Panc1 (cell line): ENCODE results near the gene RPL28. TPM values are rescaled to one million over a fixed set of nuclear protein-coding genes. Genes with fewer than 3 reads are reported as not detected.

ENCODE experiments used
- ATAC-seq: fragments of 200-7000 bp; cut with Tn5 transposase; 2 replicates; pipeline ENCODE4 v1.9.1; 2020; ENCODE audit warnings: mild to moderate bottlenecking, moderate library complexity
- BruUV-seq: library from RNA; stranded (reverse); fragments of 400-500 nt; replicated peaks from 2 replicates; lab custom pipeline; 2021; lab: Mats Ljungman, UMichigan
- CTCF ChIA-PET: fragments of 300-600 bp; sonication (Branson Sonifier 250); formaldehyde crosslinking; loops from one replicate; lab custom pipeline; 2022; ENCODE audit warnings: antibody characterized with exemption; lab: Charles Lee
- POLR2A ChIA-PET: fragments of 300-600 bp; sonication (Branson Sonifier 250); formaldehyde crosslinking; loops from one replicate; lab custom pipeline; 2022; ENCODE audit warnings: antibody characterized with exemption; lab: Charles Lee
- DNase-seq: peaks from one replicate; pipeline ENCODE4 v3.0.0-alpha.2; 2010; ENCODE audit warnings: low read depth, low spot score
- H3K27ac ChIP-seq: 2 replicates; pipeline ENCODE4 v1.5.1; 2011; ENCODE audit warnings: mild to moderate bottlenecking, low read length, inconsistent platforms
- H3K27me3 ChIP-seq: fragments of 200-500 bp; sonication (Bioruptor generic); 2 replicates; pipeline ENCODE4 v1.6.0; 2014; ENCODE audit warnings: low read length, inconsistent platforms; ENCODE audit not compliant: control insufficient read depth, insufficient read depth
- H3K36me3 ChIP-seq: fragments of 200-500 bp; sonication (Bioruptor generic); 2 replicates; pipeline ENCODE4 v1.5.1; 2014; ENCODE audit warnings: inconsistent platforms, mild to moderate bottlenecking, low read length, moderate library complexity; ENCODE audit not compliant: control insufficient read depth, insufficient read depth
- H3K4me1 ChIP-seq: 2 replicates; pipeline ENCODE4 v1.5.1; 2011; ENCODE audit warnings: inconsistent platforms, mild to moderate bottlenecking, low read length, moderate library complexity; ENCODE audit not compliant: control insufficient read depth, insufficient read depth
- H3K4me3 ChIP-seq, 2 experiments: 2 replicates each; pipeline ENCODE4 v1.5.1; 2011 to 2012; ENCODE audit warnings: low read depth in 2 of 2, low read length in 2 of 2, mild to moderate bottlenecking in 2 of 2, inconsistent platforms in 1 of 2, moderate library complexity in 1 of 2
- H3K9me3 ChIP-seq: fragments of 200-500 bp; sonication (Bioruptor generic); 2 replicates; pipeline ENCODE4 v1.5.1; 2014; ENCODE audit warnings: low read depth, mild to moderate bottlenecking, inconsistent platforms, low read length, moderate library complexity; ENCODE audit not compliant: control insufficient read depth, insufficient read depth
- CTCF ChIP-seq: fragments of 450-650 bp; IDR thresholded peaks from 2 replicates; pipeline ENCODE4 v1.5.1; 2017; ENCODE audit warnings: mild to moderate bottlenecking
- POLR2AphosphoS5 ChIP-seq: IDR thresholded peaks from 2 replicates; pipeline ENCODE4 v1.6.1; 2012; ENCODE audit warnings: mild to moderate bottlenecking, low read depth, low read length, moderate library complexity
- SIN3A ChIP-seq: IDR thresholded peaks from 2 replicates; pipeline ENCODE4 v1.6.1; 2012; ENCODE audit warnings: low read depth, mild to moderate bottlenecking, low read length, moderate library complexity, borderline replicate concordance; ENCODE audit not compliant: insufficient read depth
- TCF7L2 ChIP-seq: IDR thresholded peaks from 2 replicates; pipeline ENCODE4 v1.6.1; 2011; ENCODE audit warnings: mild to moderate bottlenecking, low read depth, low read length, inconsistent platforms
- in situ Hi-C: cut with HindIII; loops from 2 replicates; pipeline ENCODE4 v1.10.0; 2016; ENCODE audit warnings: low sequenced_read_pairs, low pct_unique_long_range_greater_than_20kb
- intact Hi-C: fragments of 100-400 bp; cut with micrococcal nuclease; formaldehyde crosslinking; loops from one replicate; pipeline ENCODE4 v1.10.0; 2022; ENCODE audit not compliant: unreplicated experiment
- total RNA-seq: library from RNA; stranded (reverse); gene quantifications from one replicate; pipeline ENCODE4 v1.2.1, GENCODE V29; 2021; ENCODE audit not compliant: unreplicated experiment
- TF ChIP-seq, protein P1 (sequence below), 2 experiments: IDR thresholded peaks; 2 replicates each; pipeline ENCODE4 v1.6.1; 2011 to 2012; ENCODE audit warnings: low read depth in 2 of 2, control low read depth in 1 of 2, low read length in 1 of 2, mild to moderate bottlenecking in 1 of 2, moderate library complexity in 1 of 2; ENCODE audit not compliant: insufficient read depth in 1 of 2

The RPL28 gene
- total RNA-seq, 1 experiment from 2014 or later, result 2,154 TPM

GRCh38 chr19:55353356-55353802 is 32.4 kb upstream of the RPL28 start:
- ChIA-PET CTCF (no interaction called here), POLR2A (no interaction called here)
- no peak for DNase-seq
- H3K27me3 ChIP-seq, result no peaks in the 10 kb centered on the region
- TF ChIP-seq TCF7L2 (0 out of 2 replicates have a peak, but pooled peaks have one; percentile 11), CTCF (no peak)
- TF ChIP-seq, protein P1, sequence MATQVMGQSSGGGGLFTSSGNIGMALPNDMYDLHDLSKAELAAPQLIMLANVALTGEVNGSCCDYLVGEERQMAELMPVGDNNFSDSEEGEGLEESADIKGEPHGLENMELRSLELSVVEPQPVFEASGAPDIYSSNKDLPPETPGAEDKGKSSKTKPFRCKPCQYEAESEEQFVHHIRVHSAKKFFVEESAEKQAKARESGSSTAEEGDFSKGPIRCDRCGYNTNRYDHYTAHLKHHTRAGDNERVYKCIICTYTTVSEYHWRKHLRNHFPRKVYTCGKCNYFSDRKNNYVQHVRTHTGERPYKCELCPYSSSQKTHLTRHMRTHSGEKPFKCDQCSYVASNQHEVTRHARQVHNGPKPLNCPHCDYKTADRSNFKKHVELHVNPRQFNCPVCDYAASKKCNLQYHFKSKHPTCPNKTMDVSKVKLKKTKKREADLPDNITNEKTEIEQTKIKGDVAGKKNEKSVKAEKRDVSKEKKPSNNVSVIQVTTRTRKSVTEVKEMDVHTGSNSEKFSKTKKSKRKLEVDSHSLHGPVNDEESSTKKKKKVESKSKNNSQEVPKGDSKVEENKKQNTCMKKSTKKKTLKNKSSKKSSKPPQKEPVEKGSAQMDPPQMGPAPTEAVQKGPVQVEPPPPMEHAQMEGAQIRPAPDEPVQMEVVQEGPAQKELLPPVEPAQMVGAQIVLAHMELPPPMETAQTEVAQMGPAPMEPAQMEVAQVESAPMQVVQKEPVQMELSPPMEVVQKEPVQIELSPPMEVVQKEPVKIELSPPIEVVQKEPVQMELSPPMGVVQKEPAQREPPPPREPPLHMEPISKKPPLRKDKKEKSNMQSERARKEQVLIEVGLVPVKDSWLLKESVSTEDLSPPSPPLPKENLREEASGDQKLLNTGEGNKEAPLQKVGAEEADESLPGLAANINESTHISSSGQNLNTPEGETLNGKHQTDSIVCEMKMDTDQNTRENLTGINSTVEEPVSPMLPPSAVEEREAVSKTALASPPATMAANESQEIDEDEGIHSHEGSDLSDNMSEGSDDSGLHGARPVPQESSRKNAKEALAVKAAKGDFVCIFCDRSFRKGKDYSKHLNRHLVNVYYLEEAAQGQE (IDR thresholded peaks at IDR 0.05; ENCODE audit: insufficient read depth in 1 of 2, low read depth in 2 of 2, low read length in 1 of 2), result no peak
- H3K27ac ChIP-seq, result peak overlapping the region; percentile 57
- H3K4me3 ChIP-seq, result peak overlapping the region; percentile 55 to 62
- H3K36me3 ChIP-seq, result no peaks in the 10 kb centered on the region
- peaks cover 16% of the 10 kb centered on the region for H3K4me1 ChIP-seq
- in situ Hi-C loops, result no loop called here
- peak; percentile 50; the same call in 1 of the 2 replicates for ATAC-seq
- BruUV-seq, result no TSS peak
- intact Hi-C loops, result no loop called here
- H3K9me3 ChIP-seq, result no peaks in the 10 kb centered on the region

- no TSS peak for BruUV-seq
- ChIA-PET POLR2A (interaction anchor here (0.6 kb wide), 1 partner anchor 15 kb away, joined by 3 read pairs; no protein-coding TSS in a partner anchor), CTCF (no interaction called here)
Observed at GRCh38 chr19:55353803-55354697, 31.7 kb upstream of the RPL28 start.

More at GRCh38 chr19:55353803-55354697, 31.7 kb upstream of the RPL28 start:
- H3K4me1 ChIP-seq, result peaks cover 12% of the 10 kb centered on the region
- peak overlapping the region; percentile 55 to 62 for H3K4me3 ChIP-seq
- peak overlapping the region; percentile 57 for H3K27ac ChIP-seq
- no peaks in the 10 kb centered on the region for H3K36me3 ChIP-seq
- DNase-seq (no peak), ATAC-seq (peak; percentile 91)
- in situ Hi-C loops, result no loop called here
- TF ChIP-seq, protein P1 (IDR thresholded peaks at IDR 0.05; ENCODE audit: insufficient read depth in 1 of 2, low read depth in 2 of 2, low read length in 1 of 2), result no peak
- TF ChIP-seq TCF7L2, result no peak
- 0 out of 2 replicates have a peak, but pooled peaks have one; percentile 39 for TF ChIP-seq SIN3A
- no peak for TF ChIP-seq POLR2AphosphoS5
- no peak for TF ChIP-seq CTCF
- intact Hi-C loops, result no loop called here
- H3K9me3 ChIP-seq, result no peaks in the 10 kb centered on the region
- H3K27me3 ChIP-seq, result no peaks in the 10 kb centered on the region
